ENCODE results near the gene OR5J2.
"Not testable (repeated sequence)": the region's sequence is repeated elsewhere in the genome, so short reads cannot be mapped to it uniquely, and the experiment has no call there.

Gene OR5J2

GRCh38 chr11:56176318-56176717 lies at the start of gene OR5J2:
Gene OR5J2 (plus strand): TSS chr11:56176618. CDS start chr11:56176618, 0 bp downstream.
- FAIRE-seq, result no peak

- no peak for FAIRE-seq
These were observed 36.2 kb upstream of the OR5J2 start, which contains the start of gene OR8J3 for GRCh38 chr11:56140151-56140661. Gene OR8J3 (minus strand): TSS chr11:56140201. CDS start chr11:56137718, 2,483 bp downstream.

- not testable (repeated sequence) for FAIRE-seq
These were observed 32.7 kb upstream of the OR5J2 start for GRCh38 chr11:56143681-56144080.

GRCh38 chr11:56151376-56151775 lies 25.0 kb upstream of the OR5J2 start:
- FAIRE-seq, result no peak

- FAIRE-seq, result no peak
These were observed 24.1 kb upstream of the OR5J2 start for GRCh38 chr11:56152333-56152732.

GRCh38 chr11:56160217-56160616 lies 16.2 kb upstream of the OR5J2 start, which contains the start of gene OR8K5:
Gene OR8K5 (minus strand): TSS chr11:56160317. CDS start chr11:56160317, 0 bp downstream.
- FAIRE-seq, result no peak

- FAIRE-seq, result no peak
These were observed 12.6 kb upstream of the OR5J2 start for GRCh38 chr11:56163804-56164203.

GRCh38 chr11:56172256-56172830 lies 4.1 kb upstream of the OR5J2 start:
- FAIRE-seq, result no peak

GRCh38 chr11:56183459-56183858 lies 7.0 kb downstream of the OR5J2 start:
- no peak for FAIRE-seq

- FAIRE-seq, result no peak
These were observed 12.2 kb downstream of the OR5J2 start for GRCh38 chr11:56188602-56189001.

- FAIRE-seq, result no peak
These were observed 20.3 kb downstream of the OR5J2 start for GRCh38 chr11:56196705-56197104.

- FAIRE-seq, result no peak
These were observed 20.9 kb downstream of the OR5J2 start for GRCh38 chr11:56197367-56197766.

- FAIRE-seq, result no peak
These were observed 31.4 kb downstream of the OR5J2 start for GRCh38 chr11:56207790-56208189.

GRCh38 chr11:56214537-56214936 lies 38.1 kb downstream of the OR5J2 start:
- no peak for FAIRE-seq

- not testable (repeated sequence) for FAIRE-seq
These were observed 43.3 kb downstream of the OR5J2 start for GRCh38 chr11:56219735-56220134.

Data from TTC549 (cell line).